ENCODE data around the gene GATAD2A. TPM values are rescaled to one million over a fixed set of nuclear protein-coding genes. Genes with fewer than 3 reads are reported as not detected.

GATAD2A gene
- total and polyA plus RNA-seq, 4 donors = 7.1 to 23.7 (median 18.2) TPM

- no peaks in the 10 kb centered on the region for H3K9me3 ChIP-seq (ENCODE audit: control insufficient read depth in 4 of 4, low read length in 3 of 4)
- WGBS = 94% methylated on average over 18 of the region's 18 CpGs
These were observed 97.5 kb downstream of the GATAD2A start for GRCh38 chr19:19502808-19503602.

GRCh38 chr19:19504754-19505668, 99.5 kb downstream of the GATAD2A start:
- DNase-seq (ENCODE audit: low spot score) = no peak
- no peaks in the 10 kb centered on the region for H3K27me3 ChIP-seq (ENCODE audit: control insufficient read depth in 4 of 4, insufficient read depth in 4 of 4, low read length in 3 of 4)
- no peaks in the 10 kb centered on the region for H3K9me3 ChIP-seq (ENCODE audit: control insufficient read depth in 4 of 4, low read length in 3 of 4)
- WGBS = 95% methylated on average over 23 of the region's 23 CpGs
- H3K4me1 ChIP-seq (ENCODE audit: control insufficient read depth in 4 of 4, insufficient read depth in 4 of 4, low read length in 3 of 4) = no peaks in the 10 kb centered on the region
- H3K27ac ChIP-seq (ENCODE audit: low read depth in 1 of 2, low read length in 2 of 2) = no peak overlapping the region
- peaks cover 17 to 70% (median 32%) of the 10 kb centered on the region in 4 donors for H3K36me3 ChIP-seq (ENCODE audit: control insufficient read depth in 4 of 4, insufficient read depth in 3 of 4, low read depth in 1 of 4, low read length in 3 of 4)
- H3K9ac ChIP-seq (ENCODE audit: low read depth in 1 of 2, low read length in 2 of 2) = no peak overlapping the region
- TF ChIP-seq REST (IDR thresholded peaks at IDR 0.05) (no peak), RXRA (IDR thresholded peaks at IDR 0.05) (no peak), ATF3 (IDR thresholded peaks at IDR 0.05) (no peak), FOXA2 (IDR thresholded peaks at IDR 0.05) (no peak), SP1 (IDR thresholded peaks at IDR 0.05) (no peak), JUND (IDR thresholded peaks at IDR 0.05) (no peak), HNF4A (conservative IDR thresholded peaks at IDR 0.05) (no peak), HNF4G (IDR thresholded peaks at IDR 0.05) (no peak), TAF1 (conservative IDR thresholded peaks at IDR 0.05) (no peak), MAX (IDR thresholded peaks at IDR 0.05) (no peak), YY1 (IDR thresholded peaks at IDR 0.05) (no peak), FOXA1 (IDR thresholded peaks at IDR 0.05) (no peak), ZBTB33 (IDR thresholded peaks at IDR 0.05) (no peak)
- no peak overlapping the region for H3K4me3 ChIP-seq (ENCODE audit: low read depth in 1 of 3, low read length in 3 of 3)

More at GRCh38 chr19:19502808-19503602, 97.5 kb downstream of the GATAD2A start:
- Histone ChIP-seq H3K27me3 (ENCODE audit: control insufficient read depth in 4 of 4, insufficient read depth in 4 of 4, low read length in 3 of 4) (no peaks in the 10 kb centered on the region), H3K36me3 (ENCODE audit: control insufficient read depth in 4 of 4, insufficient read depth in 3 of 4, low read depth in 1 of 4, low read length in 3 of 4) (peaks cover 21 to 90% (median 46%) of the 10 kb centered on the region in 4 donors), H3K9ac (ENCODE audit: low read depth in 1 of 2, low read length in 2 of 2) (no peak overlapping the region), H3K4me3 (ENCODE audit: low read depth in 1 of 3, low read length in 3 of 3) (no peak overlapping the region), H3K27ac (ENCODE audit: low read depth in 1 of 2, low read length in 2 of 2) (no peak overlapping the region), H3K4me1 (ENCODE audit: control insufficient read depth in 4 of 4, insufficient read depth in 4 of 4, low read length in 3 of 4) (no peaks in the 10 kb centered on the region)
- DNase-seq (ENCODE audit: low spot score) = no peak
- TF ChIP-seq CTCF (IDR thresholded peaks at IDR 0.05; ENCODE audit: low read depth, low read length, missing input control) = no peak
- no peak for TF ChIP-seq NR2F2 (IDR thresholded peaks at IDR 0.05)
